IMR-90 (cell line): ENCODE measurements around the gene ACTL6B. TPM values are rescaled to one million over a fixed set of nuclear protein-coding genes. Genes with fewer than 3 reads are reported as not detected.

Source experiments
- ATAC-seq: fragments of 200-7000 bp; cut with Tn5 transposase; 2 replicates; pipeline ENCODE4 v1.9.1; 2020; ENCODE audit warnings: low read depth, mild to moderate bottlenecking, moderate library complexity
- BruUV-seq: library from RNA; stranded (reverse); fragments of 400-500 nt; replicated peaks from 2 replicates; lab custom pipeline; 2021; lab: Mats Ljungman, UMichigan
- CTCF ChIA-PET: fragments of 300-600 bp; formaldehyde crosslinking; extraction: SDS; loops from one replicate; lab custom pipeline; 2021; ENCODE audit warnings: antibody characterized with exemption; lab: Yijun Ruan, JAX
- POLR2A ChIA-PET: fragments of 300-600 bp; sonication (Branson Sonifier 250); formaldehyde crosslinking; loops from one replicate; lab custom pipeline; 2022; ENCODE audit warnings: antibody characterized with exemption; ENCODE audit not compliant: unreplicated experiment; lab: Charles Lee
- DNase-seq: peaks from one replicate; pipeline ENCODE4 v3.0.0; 2013
- H2AFZ ChIP-seq: replicated peaks from 2 replicates; pipeline ENCODE3; 2013; ENCODE audit warnings: low read length, mild to moderate bottlenecking; ENCODE audit not compliant: poor library complexity
- H2AK5ac ChIP-seq: 2 replicates; pipeline ENCODE4 v1.6.1; 2013; ENCODE audit warnings: low read depth, low read length, inconsistent platforms
- H2AK9ac ChIP-seq: replicated peaks from 2 replicates; pipeline ENCODE3; 2013; ENCODE audit warnings: mild to moderate bottlenecking, low read depth, low read length, moderate library complexity; ENCODE audit not compliant: poor library complexity
- H2BK120ac ChIP-seq: 2 replicates; pipeline ENCODE4 v1.6.1; 2013; ENCODE audit warnings: low read depth, low read length, inconsistent platforms
- H2BK15ac ChIP-seq: 3 replicates; pipeline ENCODE4 v1.6.1; 2013; ENCODE audit warnings: low read depth, low read length, inconsistent platforms
- H2BK20ac ChIP-seq: 2 replicates; pipeline ENCODE4 v1.6.1; 2013; ENCODE audit warnings: low read depth, mild to moderate bottlenecking, inconsistent platforms, low read length, moderate library complexity
- H2BK5ac ChIP-seq: 2 replicates; pipeline ENCODE4 v1.6.1; 2013; ENCODE audit warnings: mild to moderate bottlenecking, low read depth, low read length, inconsistent platforms; ENCODE audit not compliant: poor library complexity, severe bottlenecking
- H3K14ac ChIP-seq: replicated peaks from 2 replicates; pipeline ENCODE4 v1.6.1; 2013; ENCODE audit warnings: low read depth, low read length, inconsistent platforms
- H3K18ac ChIP-seq: 2 replicates; pipeline ENCODE4 v1.6.1; 2013; ENCODE audit warnings: low read depth, low read length, control low read depth
- H3K23ac ChIP-seq: 2 replicates; pipeline ENCODE4 v1.6.1; 2013; ENCODE audit warnings: low read depth, low read length, inconsistent platforms
- H3K27ac ChIP-seq: 2 replicates; pipeline ENCODE4 v1.5.1; 2013; ENCODE audit warnings: mild to moderate bottlenecking, control low read depth, low read length; ENCODE audit not compliant: insufficient read depth
- H3K27me3 ChIP-seq: 2 replicates; pipeline ENCODE4 v1.6.1; 2013; ENCODE audit warnings: low read length; ENCODE audit not compliant: control insufficient read depth, insufficient read depth
- H3K36me3 ChIP-seq: 2 replicates; pipeline ENCODE4 v1.6.1; 2013; ENCODE audit warnings: low read length, mixed read lengths; ENCODE audit not compliant: control insufficient read depth, insufficient read depth
- H3K4ac ChIP-seq: 2 replicates; pipeline ENCODE4 v1.6.1; 2013; ENCODE audit warnings: low read depth, low read length, inconsistent platforms
- H3K4me1 ChIP-seq: 2 replicates; pipeline ENCODE4 v1.6.1; 2013; ENCODE audit warnings: low read length, mixed read lengths; ENCODE audit not compliant: control insufficient read depth, insufficient read depth
- H3K4me2 ChIP-seq: 2 replicates; pipeline ENCODE4 v1.6.1; 2013; ENCODE audit warnings: low read depth, mild to moderate bottlenecking, control low read depth, low read length, moderate library complexity
- H3K4me3 ChIP-seq: 2 replicates; pipeline ENCODE4 v1.5.1; 2013; ENCODE audit warnings: low read depth, mild to moderate bottlenecking, control low read depth, low read length, moderate library complexity; ENCODE audit not compliant: insufficient read depth
- H3K56ac ChIP-seq: 2 replicates; pipeline ENCODE4 v1.6.1; 2013; ENCODE audit warnings: low read length, inconsistent platforms; ENCODE audit not compliant: insufficient read depth; ENCODE audit errors: extremely low read depth
- H3K79me1 ChIP-seq, 2 experiments: 2 replicates each; pipeline ENCODE4 v1.6.1; 2013; ENCODE audit warnings: low read length in 2 of 2, inconsistent platforms in 1 of 2, low read depth in 1 of 2
- H3K9ac ChIP-seq: 2 replicates; pipeline ENCODE4 v1.6.1; 2013; ENCODE audit warnings: low read depth, low read length, control low read depth
- H3K9me1 ChIP-seq: 2 replicates; pipeline ENCODE4 v1.6.1; 2013; ENCODE audit warnings: low read length, inconsistent platforms; ENCODE audit not compliant: insufficient read depth
- H3K9me3 ChIP-seq: 2 replicates; pipeline ENCODE4 v1.6.1; 2013; ENCODE audit warnings: low read length; ENCODE audit not compliant: control insufficient read depth, insufficient read depth
- H4K20me1 ChIP-seq: 2 replicates; pipeline ENCODE4 v1.6.1; 2013; ENCODE audit warnings: low read length, inconsistent platforms; ENCODE audit not compliant: insufficient read depth
- H4K5ac ChIP-seq: 2 replicates; pipeline ENCODE4 v1.6.1; 2013; ENCODE audit warnings: mild to moderate bottlenecking, low read depth, low read length, control low read depth
- H4K8ac ChIP-seq, 2 experiments: 2 replicates each; pipeline ENCODE4 v1.6.1; 2013; ENCODE audit warnings: low read depth in 2 of 2, low read length in 2 of 2, control low read depth in 1 of 2, inconsistent platforms in 1 of 2
- H4K91ac ChIP-seq: 2 replicates; pipeline ENCODE4 v1.6.1; 2013; ENCODE audit warnings: low read depth, low read length, inconsistent platforms; ENCODE audit not compliant: insufficient read depth
- BHLHE40 ChIP-seq: fragments of 150-350 bp; IDR thresholded peaks from 2 replicates; pipeline ENCODE4 v1.6.1; 2016; ENCODE audit warnings: mild to moderate bottlenecking, low read depth, low read length
- CEBPB ChIP-seq: IDR thresholded peaks from 2 replicates; pipeline ENCODE4 v1.6.1; 2012; ENCODE audit warnings: low read depth, low read length, improper control_type of control experiment
- CHD1 ChIP-seq: IDR thresholded peaks from 2 replicates; pipeline ENCODE4 v1.6.1; 2012; ENCODE audit warnings: low read depth, low read length, improper control_type of control experiment
- CTCF ChIP-seq: conservative IDR thresholded peaks from 2 replicates; pipeline ENCODE4 v1.5.1; 2012; ENCODE audit warnings: mild to moderate bottlenecking, low read depth, low read length, improper control_type of control experiment
- ELK1 ChIP-seq: fragments of 150-350 bp; IDR thresholded peaks from 2 replicates; pipeline ENCODE4 v1.6.1; 2016; ENCODE audit warnings: low read depth, mild to moderate bottlenecking, low read length, moderate library complexity, borderline replicate concordance
- FOS ChIP-seq: fragments of 150-350 bp; IDR thresholded peaks from 2 replicates; pipeline ENCODE4 v1.6.1; 2016; ENCODE audit warnings: low read depth, low read length
- MAFK ChIP-seq: IDR thresholded peaks from 2 replicates; pipeline ENCODE4 v1.6.1; 2012; ENCODE audit warnings: low read depth, low read length, improper control_type of control experiment
- MAZ ChIP-seq: IDR thresholded peaks from 2 replicates; pipeline ENCODE4 v1.6.1; 2012; ENCODE audit warnings: low read depth, mild to moderate bottlenecking, low read length, improper control_type of control experiment, moderate library complexity, borderline replicate concordance
- MXI1 ChIP-seq: IDR thresholded peaks from 2 replicates; pipeline ENCODE4 v1.6.1; 2012; ENCODE audit warnings: low read depth, mild to moderate bottlenecking, low read length, moderate library complexity, borderline replicate concordance
- NFE2L2 ChIP-seq: fragments of 150-350 bp; IDR thresholded peaks from 2 replicates; pipeline ENCODE4 v1.6.1; 2016; ENCODE audit warnings: low read depth, mild to moderate bottlenecking, low read length
- POLR2A ChIP-seq: IDR thresholded peaks from 2 replicates; pipeline ENCODE4 v1.6.1; 2012; ENCODE audit warnings: mild to moderate bottlenecking, low read depth, low read length
- RAD21 ChIP-seq: IDR thresholded peaks from 2 replicates; pipeline ENCODE4 v1.6.1; 2012; ENCODE audit warnings: low read length, improper control_type of control experiment
- RCOR1 ChIP-seq: IDR thresholded peaks from 2 replicates; pipeline ENCODE4 v1.6.1; 2012; ENCODE audit warnings: mild to moderate bottlenecking, low read length, improper control_type of control experiment; ENCODE audit not compliant: insufficient replicate concordance
- RFX5 ChIP-seq: IDR thresholded peaks from 2 replicates; pipeline ENCODE4 v1.8.0; 2012; ENCODE audit warnings: low read depth, mild to moderate bottlenecking, low read length, moderate library complexity
- SMC3 ChIP-seq: fragments of 150-350 bp; IDR thresholded peaks from 2 replicates; pipeline ENCODE4 v1.6.1; 2016; ENCODE audit warnings: low read depth, mild to moderate bottlenecking, antibody characterized with exemption, low read length, moderate library complexity
- USF2 ChIP-seq: fragments of 150-350 bp; IDR thresholded peaks from 2 replicates; pipeline ENCODE4 v1.6.1; 2017; ENCODE audit warnings: mild to moderate bottlenecking, antibody characterized with exemption, low read length, low read depth
- WGBS, 2 experiments: methylation state at CpG; one replicate each; pipeline versions ENCODE4 v1.1.5 to v1.1.7; 2013; ENCODE audit warnings: missing lambda C conversion rate in 2 of 2; ENCODE audit not compliant: insufficient read length in 1 of 2; ENCODE audit errors: extremely low coverage in 2 of 2; 5-methylcytosine and 5-hydroxymethylcytosine counted together
- dilution Hi-C: fragments of 300-500 bp; cut with HindIII; formaldehyde crosslinking; loops from one replicate; pipeline ENCODE4 v1.14.3; 2018; ENCODE audit warnings: low sequenced_read_pairs; ENCODE audit not compliant: unreplicated experiment
- in situ Hi-C: fragments of 300-500 bp; cut with MboI; formaldehyde crosslinking; loops from 3 replicates; pipeline ENCODE4 v1.14.3; 2019; ENCODE audit warnings: low sequenced_read_pairs, inconsistent platforms, mixed read lengths
- intact Hi-C: fragments of 100-400 bp; cut with micrococcal nuclease; formaldehyde crosslinking; loops from 2 replicates; pipeline ENCODE4 v1.10.0; 2022
- polyA plus RNA-seq, 3 experiments: library from polyadenylated mRNA; depleted of rRNA; stranded (reverse); fragments of >200 nt; gene quantifications; 2 replicates each; pipeline ENCODE4 v1.2.3, GENCODE V29; 2012; ENCODE audit warnings: low replicate concordance in 1 of 3
- total RNA-seq: library from RNA; depleted of rRNA; stranded (reverse); fragments of >200 nt; gene quantifications from 2 replicates; pipeline ENCODE4 v1.2.3, GENCODE V29; 2012

ACTL6B gene
- total and polyA plus RNA-seq, 2 of the 4 experiments (the other 2 are of a cell fraction), result not detected

- H3K36me3 ChIP-seq, result no peaks in the 10 kb centered on the region; the same call in 1 of the 2 replicates
- no peak overlapping the region for H2AFZ ChIP-seq
- ChIA-PET POLR2A (no interaction called here), CTCF (interaction anchor here (0.6 kb wide), 2 partner anchors 54 to 175 kb away, joined by 3 to 5 read pairs; no protein-coding TSS in a partner anchor)
- dilution Hi-C loops (no loop called here), intact Hi-C loops (loop anchor here (5.0 kb wide), 1 partner anchor 238 kb away; the partner anchor contains the start of gene SLC12A9), in situ Hi-C loops (no loop called here)
- no peaks in the 10 kb centered on the region for H4K20me1 ChIP-seq
- H2BK5ac ChIP-seq, result no peak overlapping the region
- H2BK20ac ChIP-seq, result no peak overlapping the region
- H3K18ac ChIP-seq, result no peak overlapping the region
- no peak overlapping the region for H4K8ac ChIP-seq
- H4K5ac ChIP-seq, result no peak overlapping the region
- no peak overlapping the region for H2AK5ac ChIP-seq
- H3K27ac ChIP-seq, result no peak overlapping the region
- H3K27me3 ChIP-seq, result no peaks in the 10 kb centered on the region
- H3K23ac ChIP-seq, result no peak overlapping the region
- no TSS peak for BruUV-seq
- H2BK120ac ChIP-seq, result no peak overlapping the region
- no peak overlapping the region for H3K14ac ChIP-seq
- no peak for TF ChIP-seq RFX5
- TF ChIP-seq FOS, result no peak
- TF ChIP-seq BHLHE40, result no peak
- TF ChIP-seq NFE2L2, result no peak
- TF ChIP-seq RAD21, result no peak
- no peak for TF ChIP-seq SMC3
- TF ChIP-seq ELK1, result no peak
- no peak for TF ChIP-seq POLR2A
- TF ChIP-seq MAFK, result no peak
- TF ChIP-seq MAZ, result no peak
- no peak for TF ChIP-seq CHD1
- no peak for TF ChIP-seq USF2
- no peak for TF ChIP-seq CEBPB
- TF ChIP-seq CTCF, result no peak
- no peak for TF ChIP-seq MXI1
- TF ChIP-seq RCOR1, result no peak
- H3K56ac ChIP-seq, result no peak overlapping the region
- no peak overlapping the region for H3K4me3 ChIP-seq
- H3K4me1 ChIP-seq, result peaks cover 6% of the 10 kb centered on the region
- no peak for DNase-seq
- 100% methylated on average over 2 of the region's 6 CpGs; no CpG with 5 or more reads in 1 of the 2 experiments for WGBS, 2 experiments
- peaks cover 0 to 19% of the 10 kb centered on the region in 2 experiments; a peak in 3 of 4 replicates for H3K79me1 ChIP-seq
- no peak overlapping the region for H4K91ac ChIP-seq
- no peak overlapping the region for H2AK9ac ChIP-seq
- ATAC-seq, result no peak
- H3K9me1 ChIP-seq, result peaks cover 3% of the 10 kb centered on the region; the same call in 1 of the 2 replicates
- no peak overlapping the region for H3K4ac ChIP-seq
- no peaks in the 10 kb centered on the region for H3K9me3 ChIP-seq
- no peak overlapping the region for H2BK15ac ChIP-seq
- no peak overlapping the region for H3K9ac ChIP-seq
- no peak overlapping the region for H3K4me2 ChIP-seq
Observed at GRCh38 chr7:100614308-100614861, 41.9 kb downstream of the ACTL6B start.
